Measurements from ENCODE around the gene AGAP3. TPM values are rescaled to one million over a fixed set of nuclear protein-coding genes. Genes with fewer than 3 reads are reported as not detected.

AGAP3 gene
- total and polyA plus RNA-seq, 4 donors = 3.9 to 27.0 (median 17.6) TPM

GRCh38 chr7:151074817-151075661 is 11.2 kb upstream of the AGAP3 start:
- TF ChIP-seq HNF4A (conservative IDR thresholded peaks at IDR 0.05) = no peak
- TF ChIP-seq REST (IDR thresholded peaks at IDR 0.05) = no peak
- no peak for TF ChIP-seq NR2F2 (IDR thresholded peaks at IDR 0.05)
- no peak for TF ChIP-seq GABPA (IDR thresholded peaks at IDR 0.05 in 1 of 2, conservative IDR thresholded peaks at IDR 0.05 in 1 of 2)
- no peak for TF ChIP-seq SP1 (IDR thresholded peaks at IDR 0.05)
- TF ChIP-seq MAX (IDR thresholded peaks at IDR 0.05) = no peak
- TF ChIP-seq JUND (IDR thresholded peaks at IDR 0.05) = no peak
- no peak for TF ChIP-seq FOXA2 (IDR thresholded peaks at IDR 0.05)
- TF ChIP-seq TAF1 (conservative IDR thresholded peaks at IDR 0.05) = no peak
- TF ChIP-seq YY1 (IDR thresholded peaks at IDR 0.05) = no peak
- WGBS = 94% methylated on average over 26 of the region's 26 CpGs
- peaks cover 30 to 64% (median 39%) of the 10 kb centered on the region in 4 donors for H3K36me3 ChIP-seq (ENCODE audit: control insufficient read depth in 4 of 4, insufficient read depth in 3 of 4, low read depth in 1 of 4, low read length in 3 of 4)
- no peaks in the 10 kb centered on the region for H3K9me3 ChIP-seq (ENCODE audit: control insufficient read depth in 4 of 4, low read length in 3 of 4)
- no peak overlapping the region for H3K27ac ChIP-seq (ENCODE audit: low read depth in 1 of 2, low read length in 2 of 2)
- H3K4me1 ChIP-seq (ENCODE audit: control insufficient read depth in 4 of 4, insufficient read depth in 4 of 4, low read length in 3 of 4) = peaks cover 8 to 19% (median 13%) of the 10 kb centered on the region in 4 donors
- no peaks in the 10 kb centered on the region for H3K27me3 ChIP-seq (ENCODE audit: control insufficient read depth in 4 of 4, insufficient read depth in 4 of 4, low read length in 3 of 4)
- H3K4me3 ChIP-seq (ENCODE audit: low read depth in 1 of 3, low read length in 3 of 3) = no peak overlapping the region
- DNase-seq (ENCODE audit: low spot score) = no peak
- no peak overlapping the region for H3K9ac ChIP-seq (ENCODE audit: low read depth in 1 of 2, low read length in 2 of 2)

- Histone ChIP-seq H3K4me3 (ENCODE audit: low read depth in 1 of 3, low read length in 3 of 3) (no peak overlapping the region), H3K27me3 (ENCODE audit: control insufficient read depth in 4 of 4, insufficient read depth in 4 of 4, low read length in 3 of 4) (no peaks in the 10 kb centered on the region), H3K4me1 (ENCODE audit: control insufficient read depth in 4 of 4, insufficient read depth in 4 of 4, low read length in 3 of 4) (peaks cover 8 to 20% (median 14%) of the 10 kb centered on the region in 4 donors), H3K27ac (ENCODE audit: low read depth in 1 of 2, low read length in 2 of 2) (no peak overlapping the region), H3K36me3 (ENCODE audit: control insufficient read depth in 4 of 4, insufficient read depth in 3 of 4, low read depth in 1 of 4, low read length in 3 of 4) (peaks cover 25 to 59% (median 35%) of the 10 kb centered on the region in 4 donors), H3K9me3 (ENCODE audit: control insufficient read depth in 4 of 4, low read length in 3 of 4) (no peaks in the 10 kb centered on the region), H3K9ac (ENCODE audit: low read depth in 1 of 2, low read length in 2 of 2) (no peak overlapping the region)
- TF ChIP-seq TAF1 (conservative IDR thresholded peaks at IDR 0.05) (no peak), HNF4G (IDR thresholded peaks at IDR 0.05) (no peak), REST (IDR thresholded peaks at IDR 0.05) (no peak), FOXA1 (IDR thresholded peaks at IDR 0.05) (no peak), NR2F2 (IDR thresholded peaks at IDR 0.05) (no peak), GABPA (IDR thresholded peaks at IDR 0.05 in 1 of 2, conservative IDR thresholded peaks at IDR 0.05 in 1 of 2) (no peak), JUND (IDR thresholded peaks at IDR 0.05) (no peak), CTCF (IDR thresholded peaks at IDR 0.05; ENCODE audit: low read depth, low read length, missing input control) (no peak), HNF4A (conservative IDR thresholded peaks at IDR 0.05) (no peak), YY1 (IDR thresholded peaks at IDR 0.05) (no peak), ZBTB33 (IDR thresholded peaks at IDR 0.05) (no peak)
- DNase-seq (ENCODE audit: low spot score) = no peak
- 90% methylated on average over 7 of the region's 7 CpGs for WGBS
Observed at GRCh38 chr7:151075662-151075971, 10.7 kb upstream of the AGAP3 start.
